Adipocyte (in vitro differentiated cells): Measurements from ENCODE around the gene CD63.

Experiments used
- DNase-seq: peaks from one replicate; pipeline ENCODE4 v3.0.0-alpha.2; 2015; ENCODE audit warnings: low read depth
- H3K27me3 ChIP-seq: replicated peaks from 2 replicates; pipeline ENCODE4 v1.7.0; 2013; ENCODE audit warnings: mild to moderate bottlenecking, low read length, moderate library complexity; ENCODE audit not compliant: control insufficient read depth, insufficient read depth
- H3K36me3 ChIP-seq: 2 replicates; pipeline ENCODE4 v1.7.0; 2013; ENCODE audit warnings: low read length, mild to moderate bottlenecking, moderate library complexity; ENCODE audit not compliant: control insufficient read depth, insufficient read depth, severe bottlenecking
- H3K4me1 ChIP-seq: 2 replicates; pipeline ENCODE4 v1.7.0; 2013; ENCODE audit warnings: mild to moderate bottlenecking, low read length, moderate library complexity; ENCODE audit not compliant: control insufficient read depth, insufficient read depth
- H3K4me3 ChIP-seq: 2 replicates; pipeline ENCODE4 v1.7.0; 2013; ENCODE audit warnings: mild to moderate bottlenecking, low read length, moderate library complexity
- H3K9ac ChIP-seq: 2 replicates; pipeline ENCODE4 v1.7.0; 2013; ENCODE audit warnings: mild to moderate bottlenecking, low read length, moderate library complexity
- H3K9me3 ChIP-seq: 2 replicates; pipeline ENCODE4 v1.7.0; 2013; ENCODE audit warnings: mild to moderate bottlenecking, low read length, moderate library complexity; ENCODE audit not compliant: control insufficient read depth

The CD63 gene

DNA sequence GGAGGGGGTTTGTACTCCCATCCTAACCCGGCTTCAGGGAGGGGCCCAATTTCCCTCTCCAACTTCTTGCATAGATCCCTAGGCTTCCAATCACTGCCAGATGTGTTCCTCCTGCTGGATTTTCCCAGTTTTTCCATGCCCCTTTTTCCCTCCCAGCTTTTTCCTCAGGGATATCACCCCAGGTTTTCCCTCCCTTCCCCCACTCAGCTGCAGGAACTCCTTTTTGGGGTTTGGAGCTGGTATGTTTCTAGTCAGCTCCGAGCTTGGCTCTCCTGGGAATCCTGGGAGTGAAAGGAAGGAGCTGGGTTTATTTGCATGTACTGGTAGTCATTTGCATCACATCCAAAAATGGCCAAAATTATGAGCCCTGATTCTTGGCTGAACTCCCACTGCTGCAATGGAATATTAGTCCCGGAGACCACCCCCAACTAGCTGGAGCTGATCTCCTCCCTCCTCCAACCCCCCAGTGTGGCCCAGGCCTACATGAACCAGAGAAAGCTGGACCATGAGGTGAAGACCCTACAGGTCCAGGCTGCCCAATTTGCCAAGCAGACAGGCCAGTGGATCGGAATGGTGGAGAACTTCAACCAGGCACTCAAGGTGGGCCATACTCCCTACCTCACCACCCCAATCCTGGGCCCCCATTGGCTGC, 10.1 kb downstream of the CD63 start:
- DNase-seq: no peak
- Histone ChIP-seq H3K9me3 (no peaks in the 10 kb centered on the region), H3K4me3 (peak overlapping the region; percentile 7), H3K9ac (peak overlapping the region; percentile 86), H3K4me1 (peaks cover 69% of the 10 kb centered on the region), H3K27me3 (no peaks in the 10 kb centered on the region), H3K36me3 (peaks cover 2% of the 10 kb centered on the region)

DNA sequence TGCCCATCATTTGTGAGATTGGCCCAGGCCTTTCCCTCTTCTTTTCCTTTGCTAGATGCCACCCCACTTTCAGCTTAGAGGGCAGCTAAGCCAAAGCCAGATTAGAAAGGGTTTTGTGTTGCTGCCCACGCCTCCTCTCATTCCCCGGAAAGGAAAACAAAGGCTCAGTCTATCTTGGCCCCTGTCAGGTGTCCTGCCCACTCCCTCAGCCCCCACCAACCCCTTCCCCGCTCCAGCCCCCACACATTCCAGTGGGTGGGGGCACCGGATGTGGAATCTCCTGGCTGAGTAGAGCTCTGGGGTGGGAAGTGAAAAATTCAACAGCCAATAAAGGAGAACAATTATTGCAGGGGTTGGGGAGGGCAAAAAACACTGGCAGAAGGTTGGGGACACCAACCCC, 10.8 kb downstream of the CD63 start:
- Histone ChIP-seq H3K27me3 (no peaks in the 10 kb centered on the region), H3K4me3 (no peak overlapping the region), H3K9me3 (no peaks in the 10 kb centered on the region), H3K4me1 (peaks cover 70% of the 10 kb centered on the region), H3K9ac (peak overlapping the region; percentile 86), H3K36me3 (no peaks in the 10 kb centered on the region)
- no peak for DNase-seq

DNA sequence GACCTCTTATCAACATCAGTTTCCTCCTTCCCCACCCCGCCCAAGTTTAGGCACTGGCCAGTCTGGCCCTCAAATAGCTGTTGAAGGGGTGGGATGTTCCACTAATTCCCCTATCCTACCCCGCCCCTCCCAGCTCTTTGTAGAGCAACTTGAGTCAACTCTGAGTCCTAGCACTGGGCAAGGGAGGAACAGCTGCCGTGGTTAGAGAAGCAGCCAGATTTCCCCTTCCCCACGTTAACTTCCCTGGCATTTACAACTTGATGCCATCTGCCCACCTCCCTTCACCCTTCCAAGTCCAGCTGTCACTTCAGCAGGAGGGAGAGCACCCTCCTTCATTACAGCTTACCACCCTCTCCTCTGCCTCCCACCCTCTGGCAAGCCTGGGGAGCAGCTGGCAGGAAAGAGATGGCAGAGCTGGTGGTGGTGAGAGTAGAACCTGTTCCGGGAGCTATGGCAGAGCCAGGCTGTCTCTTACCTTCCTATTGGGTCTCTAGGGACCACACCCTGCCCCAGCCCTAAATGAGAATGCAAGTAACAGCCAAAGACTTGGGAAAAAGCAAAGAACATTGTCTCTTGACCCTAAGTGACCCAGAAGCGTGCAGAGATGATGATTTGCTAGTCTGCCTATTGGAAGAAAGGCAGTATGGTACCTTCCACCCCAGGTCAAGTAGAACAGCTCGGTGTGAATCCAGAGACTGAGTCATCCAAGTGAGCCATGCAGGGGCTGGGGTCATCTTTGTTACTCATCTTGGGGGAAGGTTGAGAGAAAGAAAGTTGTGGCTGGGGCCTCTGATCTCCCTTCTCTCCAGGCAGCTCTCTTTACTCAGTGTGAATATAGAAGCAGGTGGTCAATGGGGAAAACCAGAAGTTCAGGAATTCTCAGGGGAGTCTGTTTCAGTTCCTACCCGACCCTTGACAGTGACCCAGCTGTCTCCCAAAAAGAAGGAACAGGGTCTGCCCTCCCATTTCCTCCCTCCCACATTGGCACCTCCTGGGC, 11.5 kb downstream of the CD63 start:
- Histone ChIP-seq H3K9ac (peak overlapping the region; percentile 89), H3K4me1 (peaks cover 76% of the 10 kb centered on the region)
- no peak for DNase-seq

DNA sequence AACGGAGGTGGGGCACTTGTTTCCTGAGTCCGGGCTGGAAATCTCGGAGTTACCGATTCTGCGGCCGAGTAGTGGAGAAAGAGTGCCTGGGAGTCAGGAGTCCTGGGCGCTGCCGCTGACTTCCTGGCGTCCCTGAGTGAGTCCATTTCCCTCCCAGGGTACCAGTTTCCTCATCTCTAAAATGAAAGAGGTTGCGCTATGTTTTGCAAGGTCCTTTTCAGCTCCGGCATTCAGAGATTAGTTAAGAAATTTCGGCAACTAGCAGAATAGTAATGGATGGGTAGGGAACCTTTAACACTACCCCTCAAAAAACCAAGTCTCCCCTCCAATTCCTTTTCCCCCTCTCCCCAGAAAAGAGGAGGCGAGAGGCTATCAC, 12.2 kb downstream of the CD63 start:
- Histone ChIP-seq H3K27me3 (no peaks in the 10 kb centered on the region), H3K4me1 (peaks cover 81% of the 10 kb centered on the region), H3K36me3 (no peaks in the 10 kb centered on the region), H3K9ac (peak overlapping the region; percentile 89), H3K4me3 (peak overlapping the region; percentile 84), H3K9me3 (no peaks in the 10 kb centered on the region)
- DNase-seq: no peak

More for the DNA sequence above, 11.5 kb downstream of the CD63 start:
- Histone ChIP-seq H3K4me3 (peak overlapping the region; percentile 84), H3K36me3 (no peaks in the 10 kb centered on the region), H3K27me3 (no peaks in the 10 kb centered on the region), H3K9me3 (no peaks in the 10 kb centered on the region)

DNA sequence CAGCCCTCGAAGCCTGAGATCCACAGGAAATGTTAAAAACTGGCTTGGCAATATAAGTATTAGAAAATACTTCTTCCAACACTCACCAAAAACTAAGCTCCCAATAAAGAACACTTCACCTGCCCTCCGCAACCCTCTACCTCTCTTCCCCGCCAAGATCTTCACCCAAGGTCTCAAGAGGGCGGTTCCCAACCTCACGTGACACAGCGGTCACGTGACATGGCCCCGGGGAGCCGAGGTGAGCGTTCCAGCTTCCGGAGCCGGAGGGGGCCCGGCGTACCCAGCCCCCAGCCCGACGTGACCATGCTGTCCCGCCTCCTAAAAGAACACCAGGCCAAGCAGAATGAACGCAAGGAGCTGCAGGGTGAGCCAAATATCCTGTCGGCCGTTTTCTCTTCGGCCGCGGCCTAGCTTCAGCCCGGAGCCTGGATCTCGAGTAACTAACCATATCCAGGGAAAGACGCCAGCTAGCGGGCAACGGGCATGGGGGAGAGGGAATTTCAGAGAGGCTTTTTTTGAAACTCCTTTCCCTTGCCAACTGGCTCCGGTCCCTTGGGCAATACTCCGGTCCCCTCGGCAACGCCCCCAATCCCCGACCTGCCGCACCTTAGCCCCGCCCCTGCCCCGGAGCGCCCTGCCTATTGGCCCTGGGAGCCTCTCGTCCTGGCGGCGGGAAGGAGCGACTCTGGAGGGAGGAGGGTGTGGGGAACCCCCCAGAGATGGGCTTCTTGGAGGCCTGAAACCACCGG, 12.8 kb downstream of the CD63 start, which contains the start of gene BLOC1S1:
Gene BLOC1S1, plus strand, starts transcription at position 214 of the 749 bp plus-strand sequence. Its CDS starts 6 bp downstream, at position 220.
- no peaks in the 10 kb centered on the region for H3K27me3 ChIP-seq
- peaks cover 79% of the 10 kb centered on the region for H3K4me1 ChIP-seq
- no peaks in the 10 kb centered on the region for H3K36me3 ChIP-seq
- peak within 1 kb of the TSS; percentile 84 for H3K4me3 ChIP-seq
- peak within 1 kb of the TSS; percentile 89 for H3K9ac ChIP-seq
- H3K9me3 ChIP-seq: no peaks in the 10 kb centered on the region
- DNase-seq: peak; percentile 94

DNA sequence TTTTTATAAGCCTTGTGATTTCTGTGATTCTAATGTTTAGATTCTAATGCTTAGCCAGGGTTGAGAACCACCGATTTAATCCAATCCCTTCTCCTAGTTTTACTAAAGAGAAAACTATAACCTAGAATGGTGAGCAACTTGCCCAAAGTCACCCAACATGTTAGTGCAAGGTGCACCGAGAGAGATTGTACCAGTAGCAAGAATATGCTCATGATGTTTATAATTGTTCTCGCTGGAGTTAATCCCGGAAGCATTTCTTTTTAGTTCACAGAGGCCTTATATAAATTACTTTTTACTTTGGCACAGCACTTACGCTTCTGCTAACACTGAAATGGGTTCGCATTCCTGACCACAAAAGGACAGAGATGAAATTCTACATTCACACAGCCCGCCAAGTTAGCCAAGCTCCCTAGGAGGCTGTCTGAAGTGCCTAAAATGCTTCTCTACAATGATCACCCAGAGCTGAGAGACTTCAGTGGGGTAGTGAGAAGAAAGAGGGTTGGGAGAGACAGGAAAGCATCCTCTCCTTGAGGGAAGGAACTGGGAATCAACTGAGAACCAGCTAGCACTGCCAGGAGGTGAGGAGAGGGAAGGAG, 13.5 kb downstream of the CD63 start:
- DNase-seq: no peak
- Histone ChIP-seq H3K27me3 (no peaks in the 10 kb centered on the region), H3K4me3 (peak overlapping the region; percentile 84), H3K9ac (peak overlapping the region; percentile 89), H3K36me3 (no peaks in the 10 kb centered on the region), H3K4me1 (peaks cover 77% of the 10 kb centered on the region), H3K9me3 (no peaks in the 10 kb centered on the region)

DNA sequence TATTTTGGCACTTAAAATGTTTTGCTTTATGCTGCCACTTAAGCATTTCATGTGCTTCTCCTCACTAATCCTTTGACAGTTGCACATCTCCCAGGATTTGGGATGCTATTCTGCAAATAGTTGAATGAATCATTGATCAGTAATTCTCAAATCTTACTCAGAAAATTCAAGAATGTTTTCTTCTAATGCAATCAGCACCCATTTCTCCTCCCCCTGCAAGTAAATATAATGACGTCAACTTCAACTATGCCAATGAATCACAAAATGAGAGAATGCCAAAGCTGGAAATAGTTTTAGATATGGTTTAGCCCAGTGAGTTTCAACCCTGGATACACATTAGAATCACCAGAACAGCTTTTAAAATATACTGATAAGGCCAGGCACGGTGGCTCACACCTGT, 15.1 kb downstream of the CD63 start:
- Histone ChIP-seq H3K27me3 (no peaks in the 10 kb centered on the region), H3K36me3 (no peaks in the 10 kb centered on the region), H3K9me3 (no peaks in the 10 kb centered on the region), H3K4me1 (peaks cover 74% of the 10 kb centered on the region), H3K9ac (peak overlapping the region; percentile 94), H3K4me3 (peak overlapping the region; percentile 53)
- DNase-seq: peak; percentile 72

DNA sequence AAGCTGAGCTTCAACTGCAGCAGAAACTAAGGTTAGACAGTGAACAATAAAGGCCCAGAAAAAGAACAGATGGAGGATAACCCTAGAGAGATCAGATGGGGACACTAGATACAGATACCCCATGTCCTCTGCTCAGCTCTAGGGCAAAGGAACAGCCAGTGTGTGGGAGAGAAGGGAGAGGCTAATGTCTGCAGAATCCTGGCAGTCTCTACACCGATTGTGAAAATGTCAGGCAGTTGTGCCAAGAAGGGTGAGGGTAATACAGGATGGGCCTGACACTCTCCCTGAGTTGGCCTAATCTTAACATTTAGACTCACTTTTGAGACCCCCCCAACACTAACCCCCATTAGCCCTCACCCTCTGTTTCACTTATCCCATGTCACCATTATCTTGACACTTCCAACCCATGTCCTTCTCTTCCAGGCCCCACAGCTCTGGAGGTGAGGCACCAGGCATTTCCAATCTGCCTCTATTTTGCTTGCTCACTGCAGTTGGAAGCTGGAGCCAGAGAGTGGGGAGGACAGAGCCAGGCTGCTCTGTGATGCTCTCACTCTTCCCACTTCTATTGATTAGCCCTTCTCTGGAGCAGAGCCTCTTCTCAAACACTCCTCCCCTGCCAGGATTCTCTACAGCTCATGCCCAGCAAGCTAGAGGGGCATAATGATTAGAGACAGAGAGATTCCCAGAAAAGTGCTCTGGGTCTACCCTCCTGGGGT, 16.0 kb downstream of the CD63 start:
- peak overlapping the region; percentile 94 for H3K9ac ChIP-seq
- H3K36me3 ChIP-seq: no peaks in the 10 kb centered on the region
- no peaks in the 10 kb centered on the region for H3K9me3 ChIP-seq
- no peak for DNase-seq
- peaks cover 70% of the 10 kb centered on the region for H3K4me1 ChIP-seq
- H3K4me3 ChIP-seq: peak overlapping the region; percentile 85
- no peaks in the 10 kb centered on the region for H3K27me3 ChIP-seq

DNA sequence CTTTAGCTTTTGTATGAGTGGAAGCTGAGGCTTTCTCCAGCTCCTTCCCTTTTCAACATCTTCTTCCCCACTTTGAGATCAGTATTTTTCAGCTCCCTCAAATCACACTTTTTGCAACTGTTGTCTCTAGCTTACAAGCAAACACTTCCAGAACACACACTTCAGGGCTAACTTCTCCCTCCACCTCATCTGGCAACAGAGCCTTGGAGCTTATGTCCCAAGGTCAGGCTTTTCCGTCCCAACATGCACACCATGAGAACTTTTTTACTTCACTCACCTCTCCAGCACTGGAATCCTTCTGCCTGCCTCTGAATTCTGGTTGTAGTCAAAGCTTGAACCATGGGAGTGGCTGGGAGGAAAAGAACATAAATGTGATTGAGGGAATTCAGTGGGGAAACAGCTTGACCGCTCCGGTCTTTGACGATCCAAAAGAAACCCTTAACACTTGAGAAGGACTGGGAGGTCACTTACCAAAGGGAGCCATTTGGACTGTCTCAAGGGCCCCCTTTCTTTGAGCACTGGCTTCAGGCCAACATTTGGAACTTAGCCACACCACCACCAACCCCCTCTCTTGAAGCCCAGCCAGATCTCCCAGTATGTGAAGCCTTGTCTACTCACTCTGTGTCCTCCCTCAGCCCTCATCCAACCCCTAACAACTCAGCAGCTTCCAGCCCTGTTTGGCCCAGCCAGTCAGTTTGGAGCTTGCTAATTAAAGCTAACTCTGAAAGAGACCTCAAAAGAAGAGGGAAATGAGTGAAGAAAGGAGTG, 16.8 kb downstream of the CD63 start:
- Histone ChIP-seq H3K9me3 (no peaks in the 10 kb centered on the region), H3K36me3 (no peaks in the 10 kb centered on the region), H3K27me3 (no peaks in the 10 kb centered on the region), H3K4me3 (peak overlapping the region; percentile 85), H3K9ac (peak overlapping the region; percentile 94), H3K4me1 (peaks cover 63% of the 10 kb centered on the region)
- no peak for DNase-seq
